SK-N-SH (cell line): ENCODE measurements around the gene CILP. TPM values are rescaled to one million over a fixed set of nuclear protein-coding genes. Genes with fewer than 3 reads are reported as not detected.

Source experiments
- CTCF ChIA-PET: fragments of 300-600, 350-600 bp; formaldehyde crosslinking; extraction: SDS; loops from one replicate; lab custom pipeline; 2021; lab: Yijun Ruan, JAX
- POLR2A ChIA-PET: fragments of 350-600 bp; sonication (Branson Sonifier 250); formaldehyde crosslinking; extraction: SDS; loops from one replicate; lab custom pipeline; 2020; ENCODE audit warnings: antibody characterized with exemption, inconsistent platforms; lab: Yijun Ruan, JAX
- DNase-seq: peaks from one replicate; pipeline ENCODE4 v3.0.0; 2012
- H2AFZ ChIP-seq: fragments of 200-600 bp; sonication (generic); 2 replicates; pipeline ENCODE4 v1.8.1; 2016; ENCODE audit warnings: antibody characterized with exemption, mild to moderate bottlenecking, low read depth
- H3F3A ChIP-seq: fragments of 200-600 bp; sonication (generic); replicated peaks from 2 replicates; pipeline ENCODE3; 2016; ENCODE audit warnings: antibody characterized with exemption, mild to moderate bottlenecking; ENCODE audit not compliant: insufficient read depth
- H3K27ac ChIP-seq, 2 experiments: fragments of 200-500 bp in 1 of 2; fragments of 200-600 bp in 1 of 2; sonication (Bioruptor generic) in 1 of 2; sonication (generic), shearing (Covaris generic) in 1 of 2; 2 replicates each; pipeline versions ENCODE4 v1.5.1 to v1.6.1; 2014 to 2016; ENCODE audit warnings: low read depth in 2 of 2, inconsistent platforms in 1 of 2, low read length in 1 of 2, mild to moderate bottlenecking in 1 of 2, mixed read lengths in 1 of 2
- H3K27me3 ChIP-seq: fragments of 200-600 bp; sonication (generic), shearing (Covaris generic); 2 replicates; pipeline ENCODE4 v1.6.1; 2016; ENCODE audit warnings: mixed run types; ENCODE audit not compliant: insufficient read depth
- H3K36me3 ChIP-seq, 2 experiments: fragments of 200-500 bp in 1 of 2; fragments of 200-600 bp in 1 of 2; sonication (Bioruptor generic) in 1 of 2; sonication (generic) in 1 of 2; replicated peaks in 1 of 2; 2 replicates each; pipeline versions ENCODE3 to v1.5.1; 2014 to 2016; ENCODE audit warnings: low read length in 1 of 2, mild to moderate bottlenecking in 1 of 2; ENCODE audit not compliant: insufficient read depth in 2 of 2, control insufficient read depth in 1 of 2
- H3K4me1 ChIP-seq, 2 experiments: fragments of 200-500 bp in 1 of 2; fragments of 200-600 bp in 1 of 2; sonication (Bioruptor generic) in 1 of 2; sonication (generic), shearing (Covaris generic) in 1 of 2; 2 replicates each; pipeline versions ENCODE4 v1.5.1 to v1.6.1; 2014 to 2016; ENCODE audit warnings: low read depth in 1 of 2, low read length in 1 of 2, mixed run types in 1 of 2; ENCODE audit not compliant: insufficient read depth in 2 of 2, control insufficient read depth in 1 of 2
- H3K4me2 ChIP-seq: fragments of 200-600 bp; sonication (generic), shearing (Covaris generic); 2 replicates; pipeline ENCODE4 v1.6.1; 2017; ENCODE audit warnings: mixed run types
- H3K4me3 ChIP-seq, 2 experiments: fragments of 200-500 bp in 1 of 2; fragments of 200-600 bp in 1 of 2; sonication (Bioruptor generic) in 1 of 2; sonication (generic), shearing (Covaris generic) in 1 of 2; 2 replicates each; pipeline versions ENCODE4 v1.5.1 to v1.8.1; 2014 to 2016; ENCODE audit warnings: low read depth in 2 of 2, inconsistent platforms in 1 of 2, low read length in 1 of 2, mild to moderate bottlenecking in 1 of 2, mixed read lengths in 1 of 2, moderate library complexity in 1 of 2
- H3K79me2 ChIP-seq: fragments of 200-600 bp; sonication (generic); 2 replicates; pipeline ENCODE4 v1.8.1; 2017; ENCODE audit warnings: mild to moderate bottlenecking; ENCODE audit not compliant: insufficient read depth
- H3K9ac ChIP-seq: fragments of 200-600 bp; sonication (generic); 2 replicates; pipeline ENCODE4 v1.6.1; 2017; ENCODE audit warnings: mixed run types
- H3K9me2 ChIP-seq: fragments of 200-600 bp; sonication (generic); 2 replicates; pipeline ENCODE4 v1.6.1; 2017; ENCODE audit warnings: mixed run types
- H3K9me3 ChIP-seq: fragments of 200-600 bp; sonication (generic); 2 replicates; pipeline ENCODE4 v1.6.1; 2017; ENCODE audit warnings: mixed run types, mild to moderate bottlenecking, moderate library complexity
- H4K20me1 ChIP-seq: fragments of 200-600 bp; sonication (generic); 2 replicates; pipeline ENCODE4 v1.6.1; 2017; ENCODE audit warnings: mild to moderate bottlenecking, mixed run types; ENCODE audit not compliant: insufficient read depth
- EP300 ChIP-seq, 2 experiments: IDR thresholded peaks; 2 replicates each; pipeline versions ENCODE4 v1.4.0 to v1.6.1; 2012; ENCODE audit warnings: borderline replicate concordance in 1 of 2, low read depth in 1 of 2, low read length in 1 of 2
- EZH2phosphoT487 ChIP-seq: fragments of 200-600 bp; sonication (generic); IDR thresholded peaks from 2 replicates; pipeline ENCODE4 v1.6.1; 2017; ENCODE audit warnings: low read depth, mixed run types, mild to moderate bottlenecking, antibody characterized with exemption, moderate library complexity, borderline replicate concordance
- FOSL2 ChIP-seq: IDR thresholded peaks from 2 replicates; pipeline ENCODE4 v1.4.0; 2012; ENCODE audit warnings: low read depth, mild to moderate bottlenecking, moderate library complexity, borderline replicate concordance
- FOXJ3 ChIP-seq: sonication (generic); formaldehyde crosslinking; IDR thresholded peaks from 2 replicates; pipeline ENCODE4 v1.5.1; 2020; ENCODE audit warnings: mild to moderate bottlenecking, missing genetic modification reagents
- GATA2 ChIP-seq: sonication (generic); formaldehyde crosslinking; IDR thresholded peaks from 2 replicates; pipeline ENCODE4 v1.5.0; 2020; ENCODE audit warnings: mild to moderate bottlenecking, missing genetic modification reagents
- JUND ChIP-seq: IDR thresholded peaks from 2 replicates; pipeline ENCODE4 v1.4.0; 2012
- NRF1 ChIP-seq: IDR thresholded peaks from 2 replicates; pipeline ENCODE4 v1.6.1; 2012; ENCODE audit warnings: low read depth, mild to moderate bottlenecking, low read length
- POLR2AphosphoS5 ChIP-seq: IDR thresholded peaks from 2 replicates; pipeline ENCODE4 v1.6.1; 2012; ENCODE audit warnings: low read depth, low read length
- RAD21 ChIP-seq: IDR thresholded peaks from 2 replicates; pipeline ENCODE4 v1.6.1; 2012; ENCODE audit warnings: mild to moderate bottlenecking, low read length
- RFX5 ChIP-seq: IDR thresholded peaks from 2 replicates; pipeline ENCODE4 v1.6.1; 2012; ENCODE audit warnings: mild to moderate bottlenecking, improper control_type of control experiment, low read length
- SMC3 ChIP-seq: IDR thresholded peaks from 2 replicates; pipeline ENCODE4 v1.6.1; 2012; ENCODE audit warnings: low read depth, low read length, improper control_type of control experiment
- USF1 ChIP-seq: IDR thresholded peaks from 2 replicates; pipeline ENCODE4 v1.4.0; 2012; ENCODE audit warnings: low read depth, borderline replicate concordance
- YY1 ChIP-seq: IDR thresholded peaks from 2 replicates; pipeline ENCODE4 v1.4.0; 2012; ENCODE audit warnings: low read depth, mild to moderate bottlenecking
- WGBS: methylation state at CpG from one replicate; pipeline ENCODE4 v1.1.6; 2017; ENCODE audit warnings: low lambda C conversion rate; 5-methylcytosine and 5-hydroxymethylcytosine counted together
- polyA plus RNA-seq, 3 experiments: library from polyadenylated mRNA; depleted of rRNA; stranded (reverse); fragments of >200 nt; gene quantifications; 2 replicates each; pipeline ENCODE4 v1.2.3, GENCODE V29; 2012
- TF ChIP-seq, protein P1 (sequence below): IDR thresholded peaks from 2 replicates; pipeline ENCODE4 v1.6.1; 2012; ENCODE audit warnings: mild to moderate bottlenecking, low read depth, low read length, moderate library complexity
- TF ChIP-seq, protein P2 (sequence below): fragments of 150-350 bp; IDR thresholded peaks from 2 replicates; pipeline ENCODE4 v1.6.1; 2017; ENCODE audit warnings: antibody characterized with exemption, low read length, low read depth, borderline replicate concordance

Gene CILP
- polyA plus RNA-seq, 1 of the 3 experiments (the other 2 are of a cell fraction), result 0.03 TPM

DNA sequence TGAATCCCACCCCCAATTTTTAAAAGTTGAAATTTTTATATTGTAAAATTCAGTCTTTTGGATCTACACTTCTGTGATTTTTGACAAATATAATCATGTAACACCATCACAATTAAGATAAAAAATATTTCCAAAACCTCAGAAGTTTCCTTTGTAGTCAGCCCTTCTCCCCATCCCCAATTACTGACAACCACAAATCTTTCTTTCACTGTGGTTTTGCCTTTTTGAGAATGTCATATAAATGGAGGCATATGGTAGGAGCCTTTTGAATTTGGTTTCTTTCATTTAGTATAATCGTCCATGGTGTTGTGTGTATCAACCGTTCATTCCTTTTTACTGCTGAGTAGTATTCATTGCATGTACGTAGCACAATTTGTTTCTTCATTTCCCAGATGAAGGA, 7.9 kb upstream of the CILP start:
- no peaks in the 10 kb centered on the region for H3F3A ChIP-seq
- TF ChIP-seq POLR2AphosphoS5, result no peak
- no peak for TF ChIP-seq FOSL2
- TF ChIP-seq YY1, result no peak
- no peak for TF ChIP-seq NRF1
- no peak for TF ChIP-seq EP300 (IDR thresholded peaks at IDR 0.05; ENCODE audit: borderline replicate concordance in 1 of 2, low read depth in 1 of 2, low read length in 1 of 2)
- no peak for TF ChIP-seq USF1
- TF ChIP-seq, protein P1, sequence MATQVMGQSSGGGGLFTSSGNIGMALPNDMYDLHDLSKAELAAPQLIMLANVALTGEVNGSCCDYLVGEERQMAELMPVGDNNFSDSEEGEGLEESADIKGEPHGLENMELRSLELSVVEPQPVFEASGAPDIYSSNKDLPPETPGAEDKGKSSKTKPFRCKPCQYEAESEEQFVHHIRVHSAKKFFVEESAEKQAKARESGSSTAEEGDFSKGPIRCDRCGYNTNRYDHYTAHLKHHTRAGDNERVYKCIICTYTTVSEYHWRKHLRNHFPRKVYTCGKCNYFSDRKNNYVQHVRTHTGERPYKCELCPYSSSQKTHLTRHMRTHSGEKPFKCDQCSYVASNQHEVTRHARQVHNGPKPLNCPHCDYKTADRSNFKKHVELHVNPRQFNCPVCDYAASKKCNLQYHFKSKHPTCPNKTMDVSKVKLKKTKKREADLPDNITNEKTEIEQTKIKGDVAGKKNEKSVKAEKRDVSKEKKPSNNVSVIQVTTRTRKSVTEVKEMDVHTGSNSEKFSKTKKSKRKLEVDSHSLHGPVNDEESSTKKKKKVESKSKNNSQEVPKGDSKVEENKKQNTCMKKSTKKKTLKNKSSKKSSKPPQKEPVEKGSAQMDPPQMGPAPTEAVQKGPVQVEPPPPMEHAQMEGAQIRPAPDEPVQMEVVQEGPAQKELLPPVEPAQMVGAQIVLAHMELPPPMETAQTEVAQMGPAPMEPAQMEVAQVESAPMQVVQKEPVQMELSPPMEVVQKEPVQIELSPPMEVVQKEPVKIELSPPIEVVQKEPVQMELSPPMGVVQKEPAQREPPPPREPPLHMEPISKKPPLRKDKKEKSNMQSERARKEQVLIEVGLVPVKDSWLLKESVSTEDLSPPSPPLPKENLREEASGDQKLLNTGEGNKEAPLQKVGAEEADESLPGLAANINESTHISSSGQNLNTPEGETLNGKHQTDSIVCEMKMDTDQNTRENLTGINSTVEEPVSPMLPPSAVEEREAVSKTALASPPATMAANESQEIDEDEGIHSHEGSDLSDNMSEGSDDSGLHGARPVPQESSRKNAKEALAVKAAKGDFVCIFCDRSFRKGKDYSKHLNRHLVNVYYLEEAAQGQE, result no peak
- TF ChIP-seq RAD21, result no peak
- no peak for TF ChIP-seq RFX5
- no peak for TF ChIP-seq SMC3
- no peak for TF ChIP-seq JUND
- TF ChIP-seq FOXJ3 (CRISPR knock-in tag), result no peak
- TF ChIP-seq, protein P2, sequence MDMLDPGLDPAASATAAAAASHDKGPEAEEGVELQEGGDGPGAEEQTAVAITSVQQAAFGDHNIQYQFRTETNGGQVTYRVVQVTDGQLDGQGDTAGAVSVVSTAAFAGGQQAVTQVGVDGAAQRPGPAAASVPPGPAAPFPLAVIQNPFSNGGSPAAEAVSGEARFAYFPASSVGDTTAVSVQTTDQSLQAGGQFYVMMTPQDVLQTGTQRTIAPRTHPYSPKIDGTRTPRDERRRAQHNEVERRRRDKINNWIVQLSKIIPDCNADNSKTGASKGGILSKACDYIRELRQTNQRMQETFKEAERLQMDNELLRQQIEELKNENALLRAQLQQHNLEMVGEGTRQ, result no peak
- TF ChIP-seq EZH2phosphoT487, result no peak
- no peak for TF ChIP-seq GATA2 (CRISPR knock-in tag)
- H3K27me3 ChIP-seq, result no peaks in the 10 kb centered on the region
- no peak overlapping the region for H3K4me2 ChIP-seq
- H3K4me3 ChIP-seq, result no peak overlapping the region
- no peaks in the 10 kb centered on the region for H4K20me1 ChIP-seq
- no peaks in the 10 kb centered on the region for H3K79me2 ChIP-seq
- H2AFZ ChIP-seq, result no peak overlapping the region
- CTCF ChIA-PET, result interaction anchor here (2.4 kb wide), 1 partner anchor 52 kb away, joined by 8 read pairs; no protein-coding TSS in a partner anchor
- H3K9me3 ChIP-seq, result no peaks in the 10 kb centered on the region
- 77% methylated on average over 3 of the region's 3 CpGs for WGBS
- POLR2A ChIA-PET, result no interaction called here
- no peak overlapping the region for H3K27ac ChIP-seq
- no peak overlapping the region for H3K9ac ChIP-seq
- H3K4me1 ChIP-seq, result no peaks in the 10 kb centered on the region
- DNase-seq, result no peak
- no peaks in the 10 kb centered on the region for H3K36me3 ChIP-seq
- no peaks in the 10 kb centered on the region for H3K9me2 ChIP-seq
